ENCODE results near the gene GINS1. TPM values are rescaled to one million over a fixed set of nuclear protein-coding genes. Genes with fewer than 3 reads are reported as not detected.

The GINS1 gene
- total RNA-seq, 1 experiment from 2014 or later, result 30.4 TPM

- no peak for TF ChIP-seq ZBTB33 (IDR thresholded peaks at IDR 0.05; ENCODE audit: extremely low read depth, insufficient replicate concordance, low read length)
- TF ChIP-seq POLR2A (IDR thresholded peaks at IDR 0.05; ENCODE audit: borderline replicate concordance, extremely low read depth, insufficient read depth, insufficient read length), result no peak
- TF ChIP-seq POLR2AphosphoS5 (IDR thresholded peaks at IDR 0.05; ENCODE audit: low read depth, low read length), result no peak
- no peak for TF ChIP-seq REST (IDR thresholded peaks at IDR 0.05; ENCODE audit: low read depth)
- no peak for TF ChIP-seq RAD21 (IDR thresholded peaks at IDR 0.05; ENCODE audit: low read depth)
- no peak for TF ChIP-seq EGR1 (IDR thresholded peaks at IDR 0.05; ENCODE audit: low read depth)
Observed at GRCh38 chr20:25374842-25375241, 32.6 kb upstream of the GINS1 start (continued).

GRCh38 chr20:25376236-25376635 is 31.2 kb upstream of the GINS1 start:
- Histone ChIP-seq H3K9ac (ENCODE audit: low read length) (no peak overlapping the region), H3K4me3 (replicated peaks in 1 of 2; ENCODE audit: low read depth in 1 of 2, low read length in 2 of 2) (no peak overlapping the region), H3K4me1 (ENCODE audit: control insufficient read depth in 1 of 2, insufficient read depth in 2 of 2, low read length in 2 of 2) (no peaks in the 10 kb centered on the region), H3K9me2 (ENCODE audit: insufficient read depth) (no peaks in the 10 kb centered on the region), H4K20me1 (ENCODE audit: insufficient read depth) (no peaks in the 10 kb centered on the region), H3K27me3 (ENCODE audit: insufficient read depth, low read length) (no peaks in the 10 kb centered on the region), H3K79me2 (ENCODE audit: insufficient read depth, low read length) (peaks cover 30% of the 10 kb centered on the region), H2AFZ (ENCODE audit: low read depth, low read length, poor library complexity, severe bottlenecking) (no peak overlapping the region), H3K4me2 (ENCODE audit: low read length) (no peak overlapping the region), H3K9me3 (ENCODE audit: control insufficient read depth in 1 of 2, insufficient read depth in 1 of 2, low read depth in 1 of 2, low read length in 2 of 2) (no peaks in the 10 kb centered on the region), H3K36me3 (ENCODE audit: control insufficient read depth in 1 of 2, insufficient read depth in 2 of 2, low read length in 2 of 2) (no peaks in the 10 kb centered on the region), H3K27ac (ENCODE audit: low read depth, low read length) (no peak overlapping the region)
- CTCF ChIA-PET, result no interaction called here
- POLR2A ChIA-PET, result no interaction called here
- ATAC-seq (no peak), DNase-seq (ENCODE audit: low read depth, low spot score) (no peak)
- RAD21 ChIA-PET (ENCODE audit: low non-redundant PET in 1 of 2, low total read pairs in 2 of 2, uncharacterized antibody in 2 of 2, unreplicated experiment in 2 of 2), result interaction anchor here (0.7 kb wide), 2 partner anchors 9 to 94 kb away, joined by 3 to 6 read pairs; no protein-coding TSS in a partner anchor
- intact Hi-C loops (cut with micrococcal nuclease), result no loop called here
- BruUV-seq (replicated peaks), result no TSS peak
- TF ChIP-seq FOSL1 (IDR thresholded peaks at IDR 0.05; ENCODE audit: low read depth) (no peak), REST (IDR thresholded peaks at IDR 0.05; ENCODE audit: low read depth) (no peak), MAX (IDR thresholded peaks at IDR 0.05) (no peak), EZH2phosphoT487 (IDR thresholded peaks at IDR 0.05; ENCODE audit: borderline replicate concordance) (no peak), ZBTB33 (IDR thresholded peaks at IDR 0.05; ENCODE audit: extremely low read depth, insufficient replicate concordance, low read length) (no peak), JUND (IDR thresholded peaks at IDR 0.05) (no peak), SIN3A (IDR thresholded peaks at IDR 0.05; ENCODE audit: low read depth) (no peak), ATF3 (IDR thresholded peaks at IDR 0.05) (no peak), EZH2 (IDR thresholded peaks at IDR 0.05) (no peak), RAD21 (IDR thresholded peaks at IDR 0.05; ENCODE audit: low read depth) (no peak)

Measured in HCT116 (cell line).